Endothelial cell of umbilical vein (primary cell): Measurements from ENCODE around the gene EFCAB8.

ENCODE experiments used
- CTCF ChIP-seq, 2 donors: IDR thresholded peaks; 1 replicate in 1 of 2; 2 replicates in 1 of 2; pipeline ENCODE4 v1.5.1; 2011; ENCODE audit warnings: low read length in 2 of 2, mild to moderate bottlenecking in 2 of 2, moderate library complexity in 2 of 2, control low read depth in 1 of 2, inconsistent platforms in 1 of 2, low read depth in 1 of 2; ENCODE audit not compliant: insufficient read depth in 1 of 2; ENCODE audit errors: extremely low read depth in 1 of 2
- EZH2 ChIP-seq: IDR thresholded peaks from 2 replicates; pipeline ENCODE4 v1.6.1; 2012; ENCODE audit warnings: borderline replicate concordance, low read depth, mild to moderate bottlenecking, moderate library complexity, low read length, inconsistent platforms; ENCODE audit not compliant: severe bottlenecking
- MAX ChIP-seq: IDR thresholded peaks from 2 replicates; pipeline ENCODE4 v1.6.1; 2011; ENCODE audit not compliant: insufficient read depth, insufficient read length
- POLR2A ChIP-seq: IDR thresholded peaks from 2 replicates; pipeline ENCODE4 v1.6.1; 2012; ENCODE audit warnings: low read depth, mild to moderate bottlenecking, control low read depth, low read length

GRCh38 chr20:32989507-32990283 is 131.0 kb downstream of the EFCAB8 start:
- TF ChIP-seq CTCF (IDR thresholded peaks at IDR 0.05; ENCODE audit: extremely low read depth in 1 of 2, insufficient read depth in 1 of 2, low read depth in 1 of 2, low read length in 2 of 2): no peak
- no peak for TF ChIP-seq POLR2A
- no peak for TF ChIP-seq EZH2
- no peak for TF ChIP-seq MAX
